GM10266 (cell line): ENCODE measurements around the gene DLG2.
A peak's percentile ranks its signal among the peaks of the same experiment; 100 is the strongest.

Source experiments
- DNase-seq: peaks from one replicate; pipeline ENCODE4 v3.0.0; 2012; ENCODE audit errors: extremely low spot score
- CTCF ChIP-seq: IDR thresholded peaks from 2 replicates; pipeline ENCODE4 v1.5.1; 2012; ENCODE audit warnings: mild to moderate bottlenecking, low read depth; ENCODE audit not compliant: control insufficient read depth, insufficient read depth; ENCODE audit errors: missing control alignments

Gene DLG2

GRCh38 chr11:84273541-84273940 lies 1353.6 kb downstream of the DLG2 start:
- no peak for TF ChIP-seq CTCF
- DNase-seq, result no peak

GRCh38 chr11:84270466-84270865 lies 1356.7 kb downstream of the DLG2 start:
- no peak for TF ChIP-seq CTCF
- no peak for DNase-seq

GRCh38 chr11:84264066-84264465 lies 1363.1 kb downstream of the DLG2 start:
- TF ChIP-seq CTCF, result no peak
- no peak for DNase-seq

- DNase-seq, result no peak
- peak; percentile 25 for TF ChIP-seq CTCF
Measured at GRCh38 chr11:84261707-84262106, 1365.4 kb downstream of the DLG2 start.

GRCh38 chr11:84260862-84261261 lies 1366.3 kb downstream of the DLG2 start:
- no peak for DNase-seq
- TF ChIP-seq CTCF, result no peak

- TF ChIP-seq CTCF, result no peak
- no peak for DNase-seq
Measured at GRCh38 chr11:84256618-84257017, 1370.5 kb downstream of the DLG2 start.

- TF ChIP-seq CTCF, result no peak
- DNase-seq, result no peak
Measured at GRCh38 chr11:84255483-84255882, 1371.7 kb downstream of the DLG2 start.
